G401 (cell line): Measurements from ENCODE around the gene GRM8. TPM values are rescaled to one million over a fixed set of nuclear protein-coding genes. Genes with fewer than 3 reads are reported as not detected.
"Not testable (repeated sequence)": the region's sequence is repeated elsewhere in the genome, so short reads cannot be mapped to it uniquely, and the experiment has no call there.

Experiments
- DNase-seq: peaks from one replicate; pipeline ENCODE4 v3.0.0-alpha.2; 2015; ENCODE audit warnings: low spot score
- in situ Hi-C: cut with HindIII; loops from 2 replicates; pipeline ENCODE4 v1.10.0; 2016; ENCODE audit warnings: low sequenced_read_pairs, mixed read lengths
- total RNA-seq: library from RNA; depleted of rRNA; stranded (reverse); fragments of >200 nt; shearing (Covaris generic); gene quantifications from 2 replicates; pipeline ENCODE4 v1.2.3, GENCODE V29; 2014

GRM8 gene
- total RNA-seq, 1 experiment from 2014 or later: not detected

- in situ Hi-C loops, DNase-seq: not testable (repeated sequence)
These were observed 376.2 kb downstream of the GRM8 start for GRCh38 chr7:126876536-126876935.

GRCh38 chr7:126856691-126857291, 395.9 kb downstream of the GRM8 start:
- DNase-seq: no peak
- in situ Hi-C loops: no loop called here

GRCh38 chr7:126845331-126845730, 407.4 kb downstream of the GRM8 start:
- no peak for DNase-seq
- in situ Hi-C loops: no loop called here

- in situ Hi-C loops: no loop called here
- DNase-seq: no peak
These were observed 408.9 kb downstream of the GRM8 start for GRCh38 chr7:126843883-126844282.

DNA sequence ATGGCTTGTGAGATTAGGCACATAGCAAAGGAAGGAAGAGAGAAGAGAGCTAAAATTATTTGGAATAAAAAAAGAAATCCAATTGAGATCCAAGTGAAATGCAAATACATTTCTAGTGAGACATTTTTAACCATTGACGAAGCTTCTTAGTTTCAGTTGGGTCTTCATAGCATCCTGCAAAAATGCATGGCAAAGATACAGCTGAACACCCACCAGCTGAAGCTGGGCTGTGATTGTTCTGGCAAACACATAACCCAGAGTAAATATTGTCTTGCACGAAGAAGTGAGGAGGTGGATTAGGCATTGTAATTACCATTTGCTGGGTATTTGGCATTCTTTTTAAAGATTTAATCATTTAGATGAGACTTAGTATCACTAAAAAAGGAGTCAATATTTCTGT, 409.4 kb downstream of the GRM8 start:
- no peak for DNase-seq
- in situ Hi-C loops: no loop called here

DNA sequence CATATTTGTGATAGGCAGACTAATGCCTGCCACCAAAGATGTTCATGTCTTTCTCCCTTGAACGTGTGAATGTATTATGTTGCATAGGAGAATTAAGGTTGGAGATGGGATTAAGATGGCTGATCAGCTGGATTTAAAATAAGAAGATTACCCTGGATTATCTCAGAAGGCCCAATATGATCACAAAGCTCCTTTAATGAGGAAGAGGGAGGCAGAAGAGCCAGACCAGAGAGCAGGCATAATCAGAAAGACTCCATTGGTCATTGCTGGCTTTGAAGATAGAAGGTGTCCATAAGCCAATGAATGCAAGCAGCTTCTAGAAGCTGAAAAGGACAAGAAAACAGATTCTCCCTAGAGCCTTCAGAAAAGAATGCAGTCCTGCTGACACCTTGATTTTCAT, 410.3 kb downstream of the GRM8 start:
- in situ Hi-C loops: no loop called here
- no peak for DNase-seq

DNA sequence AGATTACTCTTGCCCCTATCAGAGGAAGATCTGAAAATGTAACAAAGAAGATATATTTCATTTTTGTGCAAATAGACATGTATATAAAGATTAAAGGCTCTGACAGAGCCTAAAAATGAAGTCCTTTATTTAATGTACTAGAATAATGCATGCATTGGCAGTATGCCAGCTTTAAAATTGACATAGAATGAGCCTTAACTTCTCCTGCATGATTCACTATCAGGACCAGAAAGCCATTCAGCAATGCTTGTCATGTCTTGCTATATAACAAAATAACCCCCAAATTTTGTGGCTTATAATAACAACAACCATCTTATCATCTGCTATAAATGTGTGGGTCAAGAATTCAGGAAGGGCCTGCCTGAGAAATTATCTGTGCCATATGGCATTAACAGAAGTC, 411.9 kb downstream of the GRM8 start:
- in situ Hi-C loops: no loop called here
- no peak for DNase-seq

- no peak for DNase-seq
- in situ Hi-C loops: no loop called here
These were observed 413.1 kb downstream of the GRM8 start for GRCh38 chr7:126839624-126840023.

- DNase-seq: no peak
- in situ Hi-C loops: no loop called here
These were observed 414.5 kb downstream of the GRM8 start for GRCh38 chr7:126838194-126838593.

DNA sequence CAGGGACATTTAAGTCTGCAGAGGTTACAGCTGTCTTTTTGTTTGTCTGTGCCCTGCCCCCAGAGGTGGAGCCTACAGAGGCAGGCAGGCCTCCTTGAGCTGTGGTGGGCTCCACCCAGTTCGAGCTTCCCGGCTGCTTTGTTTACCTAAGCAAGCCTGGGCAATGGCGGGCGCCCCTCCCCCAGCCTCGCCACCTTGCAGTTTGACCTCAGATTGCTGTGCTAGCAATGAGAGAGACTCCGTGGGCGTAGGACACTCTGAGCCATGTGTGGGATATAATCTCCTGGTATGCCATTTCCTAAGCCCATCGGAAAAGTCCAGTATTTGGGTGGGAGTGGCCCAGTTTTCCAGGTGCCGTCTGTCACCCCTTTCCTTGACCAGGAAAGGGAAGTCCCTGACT, 421.5 kb downstream of the GRM8 start:
- in situ Hi-C loops, DNase-seq: not testable (repeated sequence)

GRCh38 chr7:126820925-126821324, 431.8 kb downstream of the GRM8 start:
- in situ Hi-C loops: no loop called here
- no peak for DNase-seq

GRCh38 chr7:126819197-126819484, 433.6 kb downstream of the GRM8 start:
- no peak for DNase-seq
- in situ Hi-C loops: no loop called here

GRCh38 chr7:126818393-126819196, 434.1 kb downstream of the GRM8 start:
- in situ Hi-C loops: no loop called here
- no peak for DNase-seq

- DNase-seq: no peak
- in situ Hi-C loops: no loop called here
These were observed 443.6 kb downstream of the GRM8 start for GRCh38 chr7:126809188-126809587.

DNA sequence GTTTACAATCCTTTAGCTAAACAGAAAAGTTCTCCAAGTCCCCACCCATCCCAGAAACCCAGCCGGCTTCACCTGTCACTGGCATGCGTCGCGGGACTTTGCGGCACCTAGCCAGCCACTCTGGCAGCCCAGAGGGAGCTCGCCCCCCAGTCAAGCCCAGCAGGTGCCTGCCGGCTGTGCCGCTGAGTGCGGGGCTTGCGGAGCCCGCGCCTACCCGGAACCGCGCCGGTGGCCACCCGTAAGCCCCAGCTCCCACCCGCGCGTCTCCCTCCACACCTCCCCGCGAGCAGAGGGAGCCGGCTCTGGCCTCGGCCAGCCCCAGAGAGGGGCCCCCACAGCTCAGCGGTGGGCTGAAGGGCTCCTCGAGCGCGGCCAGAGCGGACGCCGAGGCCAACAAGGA, 446.1 kb downstream of the GRM8 start:
- DNase-seq: no peak
- in situ Hi-C loops: no loop called here

DNA sequence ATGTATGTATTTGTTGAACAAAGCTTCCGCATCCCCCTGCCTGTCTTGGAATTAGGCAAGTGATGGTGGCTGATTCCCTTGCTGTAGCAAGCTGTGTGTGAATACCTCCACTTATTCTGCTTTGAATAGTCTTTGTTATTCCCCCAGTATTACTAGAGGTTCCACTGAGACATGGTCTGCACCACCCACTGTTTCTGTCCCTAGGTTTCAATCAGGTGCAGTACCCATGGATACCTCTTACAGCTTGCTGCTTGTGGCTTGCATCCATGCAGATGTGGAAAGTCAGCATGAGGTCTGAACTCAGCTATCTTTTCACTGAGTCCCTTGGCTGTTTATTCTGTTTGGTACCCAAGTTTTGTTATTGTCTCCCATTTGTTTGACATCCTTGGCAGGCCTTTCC, 447.4 kb downstream of the GRM8 start:
- DNase-seq: no peak

DNA sequence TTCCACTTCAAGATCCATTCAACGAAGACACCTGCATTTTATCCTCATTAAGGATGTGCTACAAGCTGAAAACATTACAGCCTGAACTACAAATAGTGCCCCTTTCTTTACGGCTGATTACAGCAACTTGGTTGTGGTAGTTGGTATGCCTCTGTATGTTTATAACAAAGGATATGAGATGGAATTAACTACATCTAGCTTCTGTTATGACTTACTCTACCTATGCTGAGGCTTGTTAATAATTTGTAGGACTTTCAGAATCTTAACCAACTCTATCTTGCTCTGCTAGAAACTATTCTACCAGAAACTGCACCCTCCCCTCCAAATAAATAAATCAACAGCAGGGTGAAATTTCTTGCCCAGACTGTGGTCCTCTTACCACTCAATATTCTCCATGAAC, 448.1 kb downstream of the GRM8 start:
- DNase-seq: no peak
- in situ Hi-C loops: no loop called here

More for the DNA sequence above, 447.4 kb downstream of the GRM8 start:
- in situ Hi-C loops: no loop called here

DNA sequence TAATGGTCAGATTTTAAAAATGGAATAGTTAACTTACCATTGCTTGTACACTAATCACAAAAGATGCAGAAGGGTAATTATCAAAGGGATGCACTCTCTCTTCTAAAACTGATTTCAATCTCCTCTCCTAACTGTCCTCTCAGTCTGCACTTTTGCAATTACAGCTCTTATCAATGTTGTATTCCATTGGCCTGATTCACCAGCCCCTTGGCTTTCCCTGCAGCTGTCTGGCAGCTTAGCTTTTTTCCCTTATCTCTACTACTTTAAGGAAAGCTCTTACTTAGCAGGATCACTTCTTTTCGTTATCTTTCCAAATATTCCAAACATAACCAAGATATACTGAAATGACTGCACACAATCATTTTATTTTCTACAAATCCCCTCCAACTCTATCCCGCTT, 448.8 kb downstream of the GRM8 start:
- no peak for DNase-seq
- in situ Hi-C loops: no loop called here

DNA sequence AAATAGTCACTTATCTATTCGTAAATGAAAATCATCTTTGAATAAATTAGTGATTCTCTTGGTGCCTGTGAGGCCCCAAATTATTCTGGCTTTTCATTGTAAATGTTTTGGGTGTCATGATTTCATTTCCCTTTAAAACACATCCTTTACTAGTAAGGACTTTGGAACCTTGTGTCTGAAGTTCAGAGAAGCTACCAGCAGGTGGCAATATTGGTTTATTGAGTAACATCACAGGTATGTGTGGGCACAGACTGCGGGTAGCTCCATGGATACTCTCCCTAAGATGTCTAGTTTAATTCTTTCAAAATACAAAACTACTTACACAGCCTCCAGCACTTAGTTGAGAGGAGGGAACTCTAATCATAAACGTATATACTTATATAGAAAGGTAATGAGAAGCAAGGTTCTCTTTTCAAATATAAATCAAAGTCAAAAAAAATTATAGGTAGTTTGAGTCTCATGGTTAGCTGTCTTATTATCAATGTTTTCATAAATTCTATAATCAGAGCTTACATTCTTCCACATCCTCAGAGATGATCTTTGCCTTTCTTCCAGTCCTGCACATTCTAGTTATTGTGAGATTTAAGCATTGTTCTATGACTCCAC, 449.6 kb downstream of the GRM8 start:
- in situ Hi-C loops: no loop called here
- peak; percentile 23 for DNase-seq

- in situ Hi-C loops: no loop called here
- DNase-seq: no peak
These were observed 451.0 kb downstream of the GRM8 start for GRCh38 chr7:126801733-126802132.

DNA sequence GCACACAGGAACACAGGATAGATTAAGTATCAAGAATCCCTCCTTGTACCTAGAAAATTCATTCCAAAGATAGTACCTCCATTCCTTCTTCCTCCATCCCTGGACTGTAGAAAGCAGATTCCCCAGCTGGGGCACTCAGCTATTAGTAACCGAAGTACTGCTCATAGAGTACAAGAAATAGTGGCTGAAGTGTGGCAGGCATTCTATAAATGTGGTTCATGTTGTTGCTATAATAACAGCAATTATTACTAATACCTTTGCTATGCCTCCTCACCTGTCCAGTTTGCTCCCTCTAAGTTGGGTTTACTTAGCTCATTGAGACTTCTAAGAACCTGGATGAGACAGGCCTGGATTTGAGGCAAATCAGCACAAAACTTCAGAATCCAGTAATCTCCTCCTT, 453.2 kb downstream of the GRM8 start:
- in situ Hi-C loops: no loop called here

More for the DNA sequence above, 453.2 kb downstream of the GRM8 start:
- no peak for DNase-seq
